K562 (cell line): ENCODE measurements around the gene ZNF711. TPM values are rescaled to one million over a fixed set of nuclear protein-coding genes. Genes with fewer than 3 reads are reported as not detected.

Experiments used
- ATAC-seq: fragments of 200-7000 bp; cut with Tn5 transposase; 3 replicates; pipeline ENCODE4 v1.9.1; 2020; ENCODE audit warnings: moderate library complexity
- BruUV-seq: library from RNA; stranded (reverse); fragments of 400-500 nt; replicated peaks from 2 replicates; lab custom pipeline; 2021; lab: Mats Ljungman, UMichigan
- CTCF ChIA-PET: fragments of 300-600 bp; formaldehyde crosslinking; extraction: SDS; loops from one replicate; lab custom pipeline; 2021; ENCODE audit warnings: low intra/inter-chr PET ratio; lab: Yijun Ruan, JAX
- POLR2A ChIA-PET: fragments of 300-600, 350-650 bp; sonication (Branson Sonifier 250); formaldehyde crosslinking; extraction: SDS; loops from one replicate; lab custom pipeline; 2021; ENCODE audit warnings: antibody characterized with exemption, inconsistent platforms; lab: Yijun Ruan, JAX
- DNase-seq, 4 experiments: peaks; one replicate each; pipeline versions ENCODE4 v3.0.0 to v3.0.0-alpha.2; 2011 to 2018; ENCODE audit warnings: low spot score in 3 of 4, mixed read lengths in 3 of 4; ENCODE audit errors: extremely low read depth in 1 of 4
- FAIRE-seq: peaks from 2 replicates; lab custom pipeline; 2011; peaks lifted over from hg19 to GRCh38; lab: Jason Lieb, UNC
- H2AFZ ChIP-seq: 2 replicates; pipeline ENCODE4 v1.6.0; 2011; ENCODE audit warnings: low read depth, low read length, control low read depth, inconsistent platforms
- H3K27ac ChIP-seq: fragments of 200-600 bp; 3 replicates; pipeline ENCODE4 v1.8.0; 2011; ENCODE audit warnings: low read depth, mild to moderate bottlenecking, control low read depth, inconsistent platforms, low read length, moderate library complexity, mixed read lengths; ENCODE audit errors: extremely low read depth
- H3K27me3 ChIP-seq, 2 experiments: fragments of 300-600 bp in 1 of 2; 2 replicates in 1 of 2; 3 replicates in 1 of 2; pipeline versions ENCODE4 v1.6.0 to v1.8.0; 2011; ENCODE audit warnings: inconsistent platforms in 2 of 2, low read length in 2 of 2, mild to moderate bottlenecking in 1 of 2, mixed read lengths in 1 of 2, moderate library complexity in 1 of 2; ENCODE audit not compliant: control insufficient read depth in 2 of 2, insufficient read depth in 2 of 2
- H3K36me3 ChIP-seq: fragments of 300-600 bp; 3 replicates; pipeline ENCODE4 v1.8.0; 2011; ENCODE audit warnings: mild to moderate bottlenecking, low read length, inconsistent platforms; ENCODE audit not compliant: control insufficient read depth, insufficient read depth
- H3K4me1 ChIP-seq, 2 experiments: fragments of 200-600 bp in 1 of 2; replicated peaks in 1 of 2; 2 replicates in 1 of 2; 3 replicates in 1 of 2; pipeline versions ENCODE4 v1.5.1 to v1.8.0; 2011; ENCODE audit warnings: inconsistent platforms in 2 of 2, low read length in 2 of 2, mild to moderate bottlenecking in 1 of 2, mixed read lengths in 1 of 2, moderate library complexity in 1 of 2; ENCODE audit not compliant: control insufficient read depth in 2 of 2, insufficient read depth in 2 of 2
- H3K4me2 ChIP-seq: 2 replicates; pipeline ENCODE4 v1.6.1; 2011; ENCODE audit warnings: low read length, control low read depth, inconsistent platforms, mixed read lengths; ENCODE audit not compliant: insufficient read depth
- H3K4me3 ChIP-seq: fragments of 200-600 bp; sonication (generic), shearing (Covaris generic); 2 replicates; pipeline ENCODE4 v1.5.1; 2016; ENCODE audit warnings: control low read depth, inconsistent platforms
- H3K79me2 ChIP-seq: fragments of 200-600 bp; 3 replicates; pipeline ENCODE4 v1.8.0; 2011; ENCODE audit warnings: low read length, inconsistent platforms; ENCODE audit not compliant: control insufficient read depth, insufficient read depth
- H3K9ac ChIP-seq, 2 experiments: 2 replicates each; pipeline versions ENCODE4 v1.6.0 to v1.6.1; 2011; ENCODE audit warnings: low read depth in 2 of 2, low read length in 2 of 2, control low read depth in 1 of 2, inconsistent platforms in 1 of 2, mild to moderate bottlenecking in 1 of 2, mixed read lengths in 1 of 2; ENCODE audit not compliant: insufficient read depth in 1 of 2
- H3K9me1 ChIP-seq: one replicate; pipeline ENCODE4 v1.6.0; 2011; ENCODE audit warnings: inconsistent platforms, mild to moderate bottlenecking, low read length, moderate library complexity; ENCODE audit not compliant: control insufficient read depth, insufficient read depth
- H3K9me3 ChIP-seq: replicated peaks from 2 replicates; pipeline ENCODE4 v1.5.1; 2011; ENCODE audit warnings: low read depth, low read length, inconsistent platforms; ENCODE audit not compliant: control insufficient read depth, insufficient read depth
- H4K20me1 ChIP-seq: replicated peaks from 2 replicates; pipeline ENCODE4 v1.6.1; 2011; ENCODE audit warnings: low read length, inconsistent platforms, mixed read lengths; ENCODE audit not compliant: control insufficient read depth, insufficient read depth
- BHLHE40 ChIP-seq: IDR thresholded peaks from 2 replicates; pipeline ENCODE4 v1.6.1; 2011; ENCODE audit warnings: low read length, improper control_type of control experiment
- CEBPG ChIP-seq, 3 experiments: fragments of 200-800 bp in 1 of 3; sonication (Bioruptor generic) in 1 of 3; sonication (generic) in 1 of 3; formaldehyde crosslinking in 1 of 3; IDR thresholded peaks in 2 of 3; conservative IDR thresholded peaks in 1 of 3; 2 replicates each; pipeline versions ENCODE4 v1.6.1 to v1.8.0; 2016 to 2022; ENCODE audit warnings: missing compliant biosample characterization in 2 of 3, missing genetic modification characterization in 2 of 3, mild to moderate bottlenecking in 1 of 3, missing genetic modification reagents in 1 of 3
- SREBF1 ChIP-seq: fragments of 150-350 bp; IDR thresholded peaks from 2 replicates; pipeline ENCODE4 v1.6.1; 2014; ENCODE audit warnings: antibody characterized with exemption, low read depth, low read length, borderline replicate concordance
- ZFP91 ChIP-seq: sonication (generic); formaldehyde crosslinking; IDR thresholded peaks from 2 replicates; pipeline ENCODE4 v1.8.0; 2022; ENCODE audit warnings: mild to moderate bottlenecking, missing genetic modification reagents
- ZNF253 ChIP-seq: fragments of 250-450 bp; sonication (Bioruptor Pico); conservative IDR thresholded peaks from 2 replicates; pipeline ENCODE4 v1.6.1; 2021; ENCODE audit warnings: mild to moderate bottlenecking
- WGBS: fragments of 100-300 bp; shearing (Covaris generic); methylation state at CpG from one replicate; pipeline ENCODE4 v1.1.6; 2016; ENCODE audit warnings: low coverage, mixed read lengths; ENCODE audit not compliant: insufficient coverage; ENCODE audit errors: missing lambda C conversion rate; 5-methylcytosine and 5-hydroxymethylcytosine counted together
- in situ Hi-C: fragments of 300-500 bp; cut with MboI; formaldehyde crosslinking; loops from 4 replicates; pipeline ENCODE4 v1.15.0; 2018; ENCODE audit warnings: inconsistent platforms, mixed read lengths
- intact Hi-C: fragments of 100-400 bp; cut with micrococcal nuclease; formaldehyde crosslinking; loops from 2 replicates; pipeline ENCODE4 v1.14.2; 2022
- polyA plus RNA-seq, 8 experiments: library from polyadenylated mRNA; depleted of rRNA in 4 of 8; stranded (reverse) in 5 of 8; unstranded in 3 of 8; fragments of >200 nt; fragmentation: Nextera tagmentation in 2 of 8; fragmentation: Illumina TruSeq in 1 of 8; extraction: Ambion mirVana in 2 of 8; extraction: Trizol in 1 of 8; gene quantifications; 2 replicates each; pipeline versions ENCODE4 v1.2.1 to v1.2.3, GENCODE V29; 2011 to 2014; ENCODE audit warnings: inconsistent platforms in 1 of 8, missing spikeins in 1 of 8
- total RNA-seq, 7 experiments: library from RNA; depleted of rRNA in 6 of 7; stranded (reverse); fragments of >200 nt in 6 of 7; fragmentation: Illumina TruSeq in 2 of 7; extraction: Trizol in 2 of 7; gene quantifications; 2 replicates each; pipeline versions ENCODE4 v1.2.1 to v1.2.3, GENCODE V29; 2011 to 2021; ENCODE audit warnings: low replicate concordance in 1 of 7
- TF ChIP-seq, protein P1 (sequence below), 2 experiments: IDR thresholded peaks in 1 of 2; conservative IDR thresholded peaks in 1 of 2; 2 replicates each; pipeline ENCODE4 v1.6.1; 2016; ENCODE audit warnings: low read depth in 2 of 2, mild to moderate bottlenecking in 1 of 2, missing compliant biosample characterization in 1 of 2, missing genetic modification characterization in 1 of 2, moderate library complexity in 1 of 2
- TF ChIP-seq, protein P2 (sequence below), 2 experiments: fragments of 450-650 bp; IDR thresholded peaks; 2 replicates each; pipeline ENCODE4 v1.6.1; 2016; ENCODE audit warnings: mild to moderate bottlenecking in 2 of 2, borderline replicate concordance in 1 of 2, low read depth in 1 of 2, moderate library complexity in 1 of 2

Gene ZNF711
- total and polyA plus RNA-seq, 9 of the 15 experiments (the other 6 are each of a cell fraction or from before 2014, with no cell fraction given), result 1.9 to 6.7 (median 5.2) TPM

DNA sequence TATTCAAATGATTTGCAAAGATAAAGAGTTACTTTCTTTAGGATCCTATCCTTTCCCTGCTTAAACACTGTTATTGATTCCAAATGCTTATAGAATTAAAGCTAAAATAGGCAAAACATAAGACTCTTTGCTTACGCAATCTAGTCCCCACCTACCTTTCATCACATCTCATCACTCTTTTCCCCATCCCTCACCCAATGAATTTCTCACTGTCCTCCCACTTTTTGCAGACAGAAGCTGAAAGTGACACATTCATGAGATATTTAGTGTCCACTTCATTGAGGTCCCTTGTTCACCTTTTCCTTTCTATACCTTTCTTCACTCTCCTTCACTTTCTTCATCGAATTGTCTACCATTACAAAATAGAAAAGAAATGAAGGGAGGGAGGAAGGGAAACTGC is 636 bp upstream of the ZNF711 start:
- no peak for FAIRE-seq
- H4K20me1 ChIP-seq, result no peaks in the 10 kb centered on the region
- peaks cover 15% of the 10 kb centered on the region; the same call in 2 of the 3 replicates for H3K79me2 ChIP-seq
- no peaks in the 10 kb centered on the region for H3K9me1 ChIP-seq
- H3K9me3 ChIP-seq, result no peaks in the 10 kb centered on the region
- peaks cover 0 to 4% of the 10 kb centered on the region in 2 experiments; a peak in 1 of 5 replicates for H3K4me1 ChIP-seq
- peak overlapping the region; percentile 50; the same call in 1 of the 2 replicates for H3K4me3 ChIP-seq
- no peaks in the 10 kb centered on the region for H3K36me3 ChIP-seq
- in situ Hi-C loops, result no loop called here
- WGBS, result 7% methylated on average over 2 of the region's 2 CpGs
- CTCF ChIA-PET, result no interaction called here
- BruUV-seq, result no TSS peak
- DNase-seq, result peak in 2 of 4 experiments; percentile 3 to 7
- ATAC-seq, result peak; percentile 51
- POLR2A ChIA-PET, result no interaction called here
- no peaks in the 10 kb centered on the region for H3K27me3 ChIP-seq
- intact Hi-C loops, result no loop called here
- H3K4me2 ChIP-seq, result peak overlapping the region; percentile 58
- H2AFZ ChIP-seq, result peak overlapping the region; percentile 66
- H3K9ac ChIP-seq, result no peak overlapping the region
- H3K27ac ChIP-seq, result no peak overlapping the region
- no peak for TF ChIP-seq ZNF253
- TF ChIP-seq ZFP91 (CRISPR knock-in tag), result no peak
- no peak for TF ChIP-seq CEBPG (CRISPR knock-in tag; IDR thresholded peaks at IDR 0.05)
- TF ChIP-seq CEBPG (tag; conservative IDR thresholded peaks at IDR 0.05 in 1 of 2, IDR thresholded peaks at IDR 0.05 in 1 of 2), result peak; percentile 54 to 56
- no peak for TF ChIP-seq BHLHE40
- TF ChIP-seq, protein P1, sequence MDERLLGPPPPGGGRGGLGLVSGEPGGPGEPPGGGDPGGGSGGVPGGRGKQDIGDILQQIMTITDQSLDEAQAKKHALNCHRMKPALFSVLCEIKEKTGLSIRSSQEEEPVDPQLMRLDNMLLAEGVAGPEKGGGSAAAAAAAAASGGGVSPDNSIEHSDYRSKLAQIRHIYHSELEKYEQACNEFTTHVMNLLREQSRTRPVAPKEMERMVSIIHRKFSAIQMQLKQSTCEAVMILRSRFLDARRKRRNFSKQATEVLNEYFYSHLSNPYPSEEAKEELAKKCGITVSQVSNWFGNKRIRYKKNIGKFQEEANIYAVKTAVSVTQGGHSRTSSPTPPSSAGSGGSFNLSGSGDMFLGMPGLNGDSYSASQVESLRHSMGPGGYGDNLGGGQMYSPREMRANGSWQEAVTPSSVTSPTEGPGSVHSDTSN (CRISPR knock-in tag; IDR thresholded peaks at IDR 0.05; ENCODE audit: low read depth), result no peak
- TF ChIP-seq, protein P1 (tag; conservative IDR thresholded peaks at IDR 0.05; ENCODE audit: low read depth), result peak; percentile 85
- TF ChIP-seq, protein P2, sequence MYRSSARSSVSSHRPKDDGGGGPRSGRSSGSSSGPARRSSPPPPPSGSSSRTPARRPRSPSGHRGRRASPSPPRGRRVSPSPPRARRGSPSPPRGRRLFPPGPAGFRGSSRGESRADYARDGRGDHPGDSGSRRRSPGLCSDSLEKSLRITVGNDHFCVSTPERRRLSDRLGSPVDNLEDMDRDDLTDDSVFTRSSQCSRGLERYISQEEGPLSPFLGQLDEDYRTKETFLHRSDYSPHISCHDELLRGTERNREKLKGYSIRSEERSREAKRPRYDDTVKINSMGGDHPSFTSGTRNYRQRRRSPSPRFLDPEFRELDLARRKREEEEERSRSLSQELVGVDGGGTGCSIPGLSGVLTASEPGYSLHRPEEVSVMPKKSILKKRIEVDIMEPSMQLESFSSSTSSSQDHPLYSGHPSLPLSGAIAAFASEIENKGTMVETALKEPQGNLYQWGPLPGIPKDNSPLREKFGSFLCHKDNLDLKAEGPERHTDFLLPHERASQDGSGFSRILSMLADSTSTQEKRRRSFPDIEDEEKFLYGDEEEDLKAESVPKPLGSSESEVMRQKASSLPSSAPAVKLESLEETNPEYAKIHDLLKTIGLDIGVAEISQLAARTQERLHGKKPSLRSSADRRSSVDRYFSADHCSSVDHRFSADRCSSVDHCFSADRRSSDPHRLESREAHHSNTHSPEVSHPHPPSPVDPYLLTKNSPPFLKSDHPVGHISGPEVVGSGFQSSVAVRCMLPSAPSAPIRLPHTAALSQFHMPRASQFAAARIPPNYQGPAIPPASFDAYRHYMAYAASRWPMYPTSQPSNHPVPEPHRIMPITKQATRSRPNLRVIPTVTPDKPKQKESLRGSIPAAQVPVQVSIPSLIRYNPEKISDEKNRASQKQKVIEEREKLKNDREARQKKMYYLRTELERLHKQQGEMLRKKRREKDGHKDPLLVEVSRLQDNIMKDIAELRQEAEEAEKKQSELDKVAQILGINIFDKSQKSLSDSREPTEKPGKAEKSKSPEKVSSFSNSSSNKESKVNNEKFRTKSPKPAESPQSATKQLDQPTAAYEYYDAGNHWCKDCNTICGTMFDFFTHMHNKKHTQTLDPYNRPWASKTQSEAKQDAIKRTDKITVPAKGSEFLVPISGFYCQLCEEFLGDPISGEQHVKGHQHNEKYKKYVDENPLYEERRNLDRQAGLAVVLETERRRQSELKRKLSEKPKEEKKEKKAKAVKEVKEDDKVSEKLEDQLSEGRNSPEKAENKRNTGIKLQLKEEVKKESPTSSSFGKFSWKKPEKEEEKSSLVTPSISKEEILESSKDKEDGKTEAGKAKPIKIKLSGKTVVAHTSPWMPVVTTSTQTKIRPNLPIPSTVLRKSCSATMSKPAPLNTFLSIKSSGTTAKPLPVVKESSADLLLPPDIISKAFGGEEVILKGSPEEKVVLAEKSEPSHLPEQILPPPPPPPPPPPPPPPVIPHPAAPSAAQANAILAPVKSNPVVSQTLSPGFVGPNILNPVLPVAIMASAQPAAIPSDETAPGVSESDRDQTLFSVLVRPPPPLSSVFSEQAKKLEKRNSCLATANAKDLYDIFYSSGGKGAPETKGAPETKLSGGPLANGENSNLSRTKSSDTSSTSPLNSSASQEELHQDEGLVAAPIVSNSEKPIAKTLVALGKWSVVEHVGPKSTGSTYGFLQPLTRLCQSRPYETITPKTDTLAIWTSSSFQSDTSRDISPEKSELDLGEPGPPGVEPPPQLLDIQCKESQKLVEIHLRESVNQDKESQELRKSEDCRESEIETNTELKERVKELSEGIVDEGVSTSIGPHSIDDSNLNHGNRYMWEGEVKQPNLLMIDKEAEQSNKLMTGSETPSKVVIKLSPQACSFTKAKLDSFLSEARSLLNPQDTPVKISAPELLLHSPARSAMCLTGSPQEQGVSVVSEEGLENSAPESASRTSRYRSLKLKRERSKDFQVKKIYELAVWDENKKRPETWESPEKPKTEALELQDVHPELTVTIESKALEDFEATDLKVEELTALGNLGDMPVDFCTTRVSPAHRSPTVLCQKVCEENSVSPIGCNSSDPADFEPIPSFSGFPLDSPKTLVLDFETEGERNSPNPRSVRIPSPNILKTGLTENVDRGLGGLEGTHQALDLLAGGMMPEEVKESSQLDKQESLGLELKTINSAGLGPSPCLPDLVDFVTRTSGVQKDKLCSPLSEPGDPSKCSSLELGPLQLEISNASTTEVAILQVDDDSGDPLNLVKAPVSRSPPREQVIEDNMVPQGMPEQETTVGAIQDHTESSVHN (IDR thresholded peaks at IDR 0.05; ENCODE audit: borderline replicate concordance in 1 of 2, low read depth in 1 of 2), result no peak
- TF ChIP-seq SREBF1, result no peak
